ENCODE data around the gene SERINC4. TPM values are rescaled to one million over a fixed set of nuclear protein-coding genes. Genes with fewer than 3 reads are reported as not detected.
A peak's percentile ranks its signal among the peaks of the same experiment; 100 is the strongest.
"Not testable (repeated sequence)": the region's sequence is repeated elsewhere in the genome, so short reads cannot be mapped to it uniquely, and the experiment has no call there.

Gene SERINC4
- polyA plus RNA-seq, 1 of the 3 experiments (the other 2 are of a cell fraction) = 0.05 TPM

GRCh38 chr15:43831519-43832052 is 31.6 kb upstream of the SERINC4 start:
- H3K9ac ChIP-seq; H2AFZ ChIP-seq (ENCODE audit: low read depth); H3K36me3 ChIP-seq (replicated peaks in 1 of 2; ENCODE audit: control insufficient read depth in 1 of 2, insufficient read depth in 2 of 2, low read length in 1 of 2); CTCF ChIA-PET; H3K4me3 ChIP-seq (ENCODE audit: low read depth in 2 of 2, low read length in 1 of 2); H3K9me3 ChIP-seq; H3K27me3 ChIP-seq (ENCODE audit: insufficient read depth); H3K27ac ChIP-seq (ENCODE audit: low read depth in 2 of 2, low read length in 1 of 2); H3K9me2 ChIP-seq; H3K4me2 ChIP-seq; DNase-seq; H3K4me1 ChIP-seq (ENCODE audit: control insufficient read depth in 1 of 2, insufficient read depth in 2 of 2, low read depth in 1 of 2, low read length in 1 of 2); POLR2A ChIA-PET; H4K20me1 ChIP-seq (ENCODE audit: insufficient read depth): not testable (repeated sequence)
- H3K79me2 ChIP-seq (ENCODE audit: insufficient read depth) = peaks cover 57% of the 10 kb centered on the region
- WGBS (ENCODE audit: low lambda C conversion rate) = 97% methylated on average over 14 of the region's 14 CpGs
- H3F3A ChIP-seq (replicated peaks; ENCODE audit: insufficient read depth) = peaks cover 19% of the 10 kb centered on the region

GRCh38 chr15:43830691-43831275 is 30.8 kb upstream of the SERINC4 start:
- Histone ChIP-seq H3K79me2 (ENCODE audit: insufficient read depth) (peaks cover 63% of the 10 kb centered on the region), H3F3A (replicated peaks; ENCODE audit: insufficient read depth) (peaks cover 11% of the 10 kb centered on the region)
- DNase-seq; H3K27me3 ChIP-seq (ENCODE audit: insufficient read depth); H3K36me3 ChIP-seq (replicated peaks in 1 of 2; ENCODE audit: control insufficient read depth in 1 of 2, insufficient read depth in 2 of 2, low read length in 1 of 2); H3K9me3 ChIP-seq; POLR2A ChIA-PET; H3K9ac ChIP-seq; H3K4me3 ChIP-seq (ENCODE audit: low read depth in 2 of 2, low read length in 1 of 2); H4K20me1 ChIP-seq (ENCODE audit: insufficient read depth); H2AFZ ChIP-seq (ENCODE audit: low read depth); H3K27ac ChIP-seq (ENCODE audit: low read depth in 2 of 2, low read length in 1 of 2); H3K4me2 ChIP-seq; H3K9me2 ChIP-seq; H3K4me1 ChIP-seq (ENCODE audit: control insufficient read depth in 1 of 2, insufficient read depth in 2 of 2, low read depth in 1 of 2, low read length in 1 of 2): not testable (repeated sequence)
- WGBS (ENCODE audit: low lambda C conversion rate) = 94% methylated on average over 9 of the region's 9 CpGs
- CTCF ChIA-PET = interaction anchor here (1.0 kb wide), 1 partner anchor 26 kb away, joined by 3 read pairs; no protein-coding TSS in a partner anchor

DNA sequence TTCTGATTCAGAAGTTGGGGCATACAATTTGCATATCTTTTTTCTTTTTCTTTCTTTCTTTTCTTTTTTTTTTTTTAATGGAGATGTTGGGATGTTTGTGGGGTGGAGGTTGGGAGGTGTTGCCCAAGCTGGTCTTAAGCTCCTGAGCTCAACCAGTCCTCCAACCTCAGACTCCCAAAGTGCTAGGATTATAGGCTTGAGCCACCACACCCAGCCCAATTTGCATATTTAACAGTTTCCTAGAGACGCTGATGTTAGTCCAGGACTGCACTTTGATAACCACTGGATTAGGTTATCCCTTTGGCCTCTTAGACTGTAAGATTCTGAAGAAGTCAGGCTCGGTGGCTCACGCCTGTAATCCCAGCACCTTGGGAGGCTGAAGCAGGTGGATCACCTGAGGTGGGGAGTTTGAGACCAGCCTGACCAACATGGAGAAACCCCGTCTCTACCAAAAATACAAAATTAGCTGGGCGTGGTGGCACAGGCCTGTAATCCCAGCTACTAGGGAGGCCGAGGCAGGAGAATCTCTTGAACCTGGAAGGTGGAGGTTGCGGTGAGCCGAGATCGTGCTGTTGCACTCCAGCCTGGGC is 30.0 kb upstream of the SERINC4 start:
- H4K20me1 ChIP-seq (ENCODE audit: insufficient read depth); H3K27ac ChIP-seq (ENCODE audit: low read depth in 2 of 2, low read length in 1 of 2); H3K4me3 ChIP-seq (ENCODE audit: low read depth in 2 of 2, low read length in 1 of 2); H3K9me3 ChIP-seq; DNase-seq; H3K27me3 ChIP-seq (ENCODE audit: insufficient read depth); H3K4me2 ChIP-seq; H3K9me2 ChIP-seq; H2AFZ ChIP-seq (ENCODE audit: low read depth); H3K4me1 ChIP-seq (ENCODE audit: control insufficient read depth in 1 of 2, insufficient read depth in 2 of 2, low read depth in 1 of 2, low read length in 1 of 2); POLR2A ChIA-PET; H3K36me3 ChIP-seq (replicated peaks in 1 of 2; ENCODE audit: control insufficient read depth in 1 of 2, insufficient read depth in 2 of 2, low read length in 1 of 2); H3K9ac ChIP-seq: not testable (repeated sequence)
- H3K79me2 ChIP-seq (ENCODE audit: insufficient read depth) = peaks cover 63% of the 10 kb centered on the region
- peaks cover 12% of the 10 kb centered on the region for H3F3A ChIP-seq (replicated peaks; ENCODE audit: insufficient read depth)
- 98% methylated on average over 9 of the region's 9 CpGs for WGBS (ENCODE audit: low lambda C conversion rate)
- CTCF ChIA-PET = interaction anchor here (1.0 kb wide), 1 partner anchor 25 kb away, joined by 3 read pairs; no protein-coding TSS in a partner anchor

DNA sequence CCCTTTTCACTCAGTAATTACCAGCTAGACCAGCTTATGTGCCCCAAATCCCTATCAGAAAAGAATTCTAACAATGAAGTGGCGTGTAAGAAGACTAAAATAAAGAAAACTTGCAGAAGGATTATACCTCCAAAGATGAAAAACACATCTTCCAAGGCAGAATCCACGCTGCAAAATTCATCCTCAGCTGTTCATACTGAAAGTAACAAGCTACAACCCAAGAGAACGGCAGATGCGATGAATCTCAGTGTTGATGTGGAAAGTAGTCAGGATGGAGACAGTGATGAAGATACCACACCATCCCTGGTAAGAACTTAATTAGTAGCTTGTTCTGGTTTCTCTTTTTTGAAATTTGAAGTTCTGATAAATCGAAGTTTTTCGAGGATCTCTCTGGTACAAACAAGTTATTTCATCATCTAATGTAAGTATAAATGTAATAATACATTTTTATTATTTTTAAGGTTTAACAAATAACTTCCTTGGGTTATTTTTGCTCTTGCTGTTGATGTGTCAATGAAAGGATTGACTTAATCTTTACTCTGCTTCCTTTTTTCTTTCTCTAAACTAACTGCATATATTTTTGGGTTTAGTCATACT is 28.1 kb upstream of the SERINC4 start:
- Histone ChIP-seq H3K9me2 (no peaks in the 10 kb centered on the region), H3K79me2 (ENCODE audit: insufficient read depth) (peaks cover 70% of the 10 kb centered on the region), H3K4me2 (peak overlapping the region; percentile 77), H2AFZ (ENCODE audit: low read depth) (peak overlapping the region; percentile 86; the same call in 1 of the 2 replicates), H3K27ac (ENCODE audit: low read depth in 2 of 2, low read length in 1 of 2) (peak overlapping the region in 1 of 2 experiments; percentile 38; a peak in 1 of 4 replicates), H3K36me3 (replicated peaks in 1 of 2; ENCODE audit: control insufficient read depth in 1 of 2, insufficient read depth in 2 of 2, low read length in 1 of 2) (no peaks in the 10 kb centered on the region), H3K9me3 (no peaks in the 10 kb centered on the region), H3F3A (replicated peaks; ENCODE audit: insufficient read depth) (peaks cover 18% of the 10 kb centered on the region), H3K4me3 (ENCODE audit: low read depth in 2 of 2, low read length in 1 of 2) (peak overlapping the region; percentile 53 to 66; a peak in 3 of 4 replicates), H3K9ac (peak overlapping the region; percentile 59; the same call in 1 of the 2 replicates), H3K27me3 (ENCODE audit: insufficient read depth) (no peaks in the 10 kb centered on the region), H3K4me1 (ENCODE audit: control insufficient read depth in 1 of 2, insufficient read depth in 2 of 2, low read depth in 1 of 2, low read length in 1 of 2) (peaks cover 7% of the 10 kb centered on the region in 2 experiments; a peak in 2 of 4 replicates), H4K20me1 (ENCODE audit: insufficient read depth) (no peaks in the 10 kb centered on the region)
- CTCF ChIA-PET = interaction anchor here (1.2 to 1.6 kb wide), 2 partner anchors 44 to 75 kb away, joined by 3 to 4 read pairs; no protein-coding TSS in a partner anchor
- POLR2A ChIA-PET = interaction anchor here (0.9 kb wide), 1 partner anchor 11 kb away, joined by 3 read pairs; no protein-coding TSS in a partner anchor
- peak; percentile 23 for DNase-seq
- WGBS (ENCODE audit: low lambda C conversion rate) = 63% methylated on average over 6 of the region's 6 CpGs
- TF ChIP-seq, protein P1, sequence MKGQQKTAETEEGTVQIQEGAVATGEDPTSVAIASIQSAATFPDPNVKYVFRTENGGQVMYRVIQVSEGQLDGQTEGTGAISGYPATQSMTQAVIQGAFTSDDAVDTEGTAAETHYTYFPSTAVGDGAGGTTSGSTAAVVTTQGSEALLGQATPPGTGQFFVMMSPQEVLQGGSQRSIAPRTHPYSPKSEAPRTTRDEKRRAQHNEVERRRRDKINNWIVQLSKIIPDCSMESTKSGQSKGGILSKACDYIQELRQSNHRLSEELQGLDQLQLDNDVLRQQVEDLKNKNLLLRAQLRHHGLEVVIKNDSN (IDR thresholded peaks at IDR 0.05; ENCODE audit: borderline replicate concordance, low read depth) = no peak
- TF ChIP-seq CHD2 (IDR thresholded peaks at IDR 0.05; ENCODE audit: low read length, partially characterized antibody) = no peak
- no peak for TF ChIP-seq EZH2phosphoT487 (IDR thresholded peaks at IDR 0.05; ENCODE audit: borderline replicate concordance, low read depth)
- TF ChIP-seq, protein P2, sequence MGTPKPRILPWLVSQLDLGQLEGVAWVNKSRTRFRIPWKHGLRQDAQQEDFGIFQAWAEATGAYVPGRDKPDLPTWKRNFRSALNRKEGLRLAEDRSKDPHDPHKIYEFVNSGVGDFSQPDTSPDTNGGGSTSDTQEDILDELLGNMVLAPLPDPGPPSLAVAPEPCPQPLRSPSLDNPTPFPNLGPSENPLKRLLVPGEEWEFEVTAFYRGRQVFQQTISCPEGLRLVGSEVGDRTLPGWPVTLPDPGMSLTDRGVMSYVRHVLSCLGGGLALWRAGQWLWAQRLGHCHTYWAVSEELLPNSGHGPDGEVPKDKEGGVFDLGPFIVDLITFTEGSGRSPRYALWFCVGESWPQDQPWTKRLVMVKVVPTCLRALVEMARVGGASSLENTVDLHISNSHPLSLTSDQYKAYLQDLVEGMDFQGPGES (IDR thresholded peaks at IDR 0.05; ENCODE audit: low read depth, low read length) = no peak
- no peak for TF ChIP-seq GABPA (IDR thresholded peaks at IDR 0.05; ENCODE audit: low read depth)
- no peak for TF ChIP-seq GATA2 (CRISPR knock-in tag; IDR thresholded peaks at IDR 0.05)
- TF ChIP-seq SIN3A (IDR thresholded peaks at IDR 0.05; ENCODE audit: borderline replicate concordance, low read depth, low read length) = no peak
- no peak for TF ChIP-seq FOSL2 (IDR thresholded peaks at IDR 0.05; ENCODE audit: borderline replicate concordance, low read depth)
- no peak for TF ChIP-seq JUND (IDR thresholded peaks at IDR 0.05)
- TF ChIP-seq RXRA (IDR thresholded peaks at IDR 0.05; ENCODE audit: borderline replicate concordance, low read depth) = no peak
